Measurements from ENCODE around the gene LACTB.

The LACTB gene

DNA sequence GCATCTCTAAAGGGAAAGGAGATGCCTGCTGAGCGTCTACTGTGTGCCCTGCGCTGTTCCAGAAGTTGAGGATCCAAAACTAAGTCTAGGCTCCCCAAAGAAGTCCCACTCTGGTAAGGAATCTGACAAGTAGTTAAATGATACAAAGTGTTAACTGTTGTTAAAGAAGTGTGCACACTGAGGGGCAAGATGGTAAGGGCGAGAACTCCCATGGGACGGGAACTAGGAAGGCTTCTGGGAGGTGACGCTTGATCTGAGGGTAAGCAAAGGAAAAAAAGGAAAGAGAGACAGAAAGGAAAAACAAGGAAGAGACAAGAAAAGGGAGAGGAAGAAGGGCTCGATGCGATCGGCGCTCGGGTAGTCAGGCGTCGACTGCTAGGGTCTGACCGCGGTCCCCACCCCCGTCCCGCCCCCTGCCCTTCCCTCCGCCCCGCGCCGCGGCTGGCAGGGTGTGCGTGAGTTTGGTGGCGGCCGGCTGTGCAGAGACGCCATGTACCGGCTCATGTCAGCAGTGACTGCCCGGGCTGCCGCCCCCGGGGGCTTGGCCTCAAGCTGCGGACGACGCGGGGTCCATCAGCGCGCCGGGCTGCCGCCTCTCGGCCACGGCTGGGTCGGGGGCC, at the start of gene LACTB:
LACTB (plus strand) TSS at position 480 of the 620 bp plus-strand sequence; CDS start at position 491, 11 bp downstream.
- peak; percentile 50 to 61 for DNase-seq (ENCODE audit: low read depth in 2 of 2)

DNA sequence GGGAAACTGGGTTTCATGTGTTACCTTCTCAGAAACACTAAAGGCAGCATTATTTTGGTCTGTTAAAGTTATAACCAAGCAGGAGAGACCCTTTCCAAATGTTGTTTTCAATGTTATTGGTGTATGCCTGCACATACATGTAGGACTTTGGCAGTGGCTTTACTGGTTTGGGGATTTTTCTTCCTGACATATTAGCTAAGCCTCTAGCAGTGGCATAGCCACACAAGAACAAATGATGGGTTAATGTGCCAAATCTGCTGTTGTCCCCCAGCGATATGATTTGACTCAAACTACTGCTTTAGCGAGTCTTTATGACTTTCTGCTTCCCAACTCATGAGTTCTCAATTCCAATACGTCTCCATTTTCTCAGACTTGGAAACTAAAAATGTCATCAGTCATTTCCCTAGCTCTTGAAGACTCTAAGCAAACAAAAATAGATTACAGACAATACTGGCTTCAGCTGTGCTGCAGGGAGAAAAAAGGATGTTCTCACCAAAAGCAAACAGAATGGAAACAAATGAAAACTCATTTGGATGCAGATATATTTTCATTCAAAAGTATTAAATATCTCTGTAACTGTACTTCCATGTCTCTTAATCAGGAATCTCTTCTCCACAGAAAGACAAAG, 49.5 kb upstream of the LACTB start:
- no peak for DNase-seq (ENCODE audit: low read depth in 2 of 2)

DNA sequence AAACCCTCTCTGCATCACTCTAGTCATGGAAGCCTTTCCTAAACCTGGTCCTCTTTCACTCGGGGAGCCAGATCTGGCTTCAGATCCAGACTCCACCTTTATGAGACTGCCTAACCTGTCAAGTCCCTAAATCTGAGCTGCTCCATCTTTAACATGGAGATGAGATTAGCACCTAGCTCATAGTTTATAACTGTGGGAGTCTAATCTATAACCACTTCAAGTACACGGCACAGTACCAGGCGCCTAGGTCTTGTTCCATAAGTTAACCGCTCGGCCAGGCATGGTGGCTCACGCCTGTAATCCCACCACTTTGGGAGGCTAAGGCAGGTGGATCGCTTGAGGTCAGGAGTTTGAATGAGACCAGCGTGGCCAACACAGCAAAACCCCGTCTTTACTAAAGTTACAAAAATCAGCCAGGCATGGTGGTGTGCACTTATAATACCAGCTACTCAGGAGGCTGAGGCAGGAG, 48.8 kb upstream of the LACTB start:
- no peak for DNase-seq (ENCODE audit: low read depth in 2 of 2)

DNA sequence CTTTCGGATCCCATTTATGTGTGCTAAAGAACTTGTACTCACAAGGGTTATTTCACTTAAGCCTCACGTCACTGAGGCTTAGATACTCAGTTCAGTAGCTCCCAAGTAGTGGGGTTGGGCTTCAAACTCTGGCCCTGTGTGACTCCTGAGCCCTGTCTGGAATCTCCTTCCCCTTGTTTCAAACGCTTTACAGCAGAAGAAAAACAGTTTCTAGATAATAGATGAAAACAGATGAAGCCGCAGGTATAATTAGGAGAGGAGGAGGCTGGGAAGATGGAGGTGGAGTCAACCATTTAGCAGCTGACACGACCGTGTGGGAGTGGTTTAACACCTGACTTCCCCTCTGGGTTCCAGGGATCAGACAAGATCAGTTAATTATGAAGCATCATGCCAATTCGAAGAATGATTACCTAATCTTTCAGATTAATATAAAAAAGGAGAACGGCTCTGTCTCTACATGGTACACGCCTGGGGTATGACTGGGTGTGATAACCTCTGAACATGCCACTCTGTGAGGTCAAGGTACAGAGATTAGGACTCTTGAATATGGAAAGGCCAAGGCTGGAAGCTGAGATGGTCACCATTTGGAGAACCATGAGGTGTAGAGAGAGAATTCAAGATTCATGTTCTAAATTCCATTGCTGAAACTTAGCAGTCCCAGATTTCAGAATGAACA, 48.0 kb upstream of the LACTB start:
- DNase-seq (ENCODE audit: low read depth in 2 of 2): no peak

GRCh38 chr15:63075015-63075983, 46.4 kb upstream of the LACTB start:
- no peak for DNase-seq (ENCODE audit: low read depth in 2 of 2)

- no peak for DNase-seq (ENCODE audit: low read depth in 2 of 2)
Measured at GRCh38 chr15:63075984-63076713, 45.5 kb upstream of the LACTB start.

GRCh38 chr15:63076714-63077046, 45.0 kb upstream of the LACTB start:
- no peak for DNase-seq (ENCODE audit: low read depth in 2 of 2)

- no peak for DNase-seq (ENCODE audit: low read depth in 2 of 2)
Measured at GRCh38 chr15:63077952-63078351, 43.7 kb upstream of the LACTB start.

DNA sequence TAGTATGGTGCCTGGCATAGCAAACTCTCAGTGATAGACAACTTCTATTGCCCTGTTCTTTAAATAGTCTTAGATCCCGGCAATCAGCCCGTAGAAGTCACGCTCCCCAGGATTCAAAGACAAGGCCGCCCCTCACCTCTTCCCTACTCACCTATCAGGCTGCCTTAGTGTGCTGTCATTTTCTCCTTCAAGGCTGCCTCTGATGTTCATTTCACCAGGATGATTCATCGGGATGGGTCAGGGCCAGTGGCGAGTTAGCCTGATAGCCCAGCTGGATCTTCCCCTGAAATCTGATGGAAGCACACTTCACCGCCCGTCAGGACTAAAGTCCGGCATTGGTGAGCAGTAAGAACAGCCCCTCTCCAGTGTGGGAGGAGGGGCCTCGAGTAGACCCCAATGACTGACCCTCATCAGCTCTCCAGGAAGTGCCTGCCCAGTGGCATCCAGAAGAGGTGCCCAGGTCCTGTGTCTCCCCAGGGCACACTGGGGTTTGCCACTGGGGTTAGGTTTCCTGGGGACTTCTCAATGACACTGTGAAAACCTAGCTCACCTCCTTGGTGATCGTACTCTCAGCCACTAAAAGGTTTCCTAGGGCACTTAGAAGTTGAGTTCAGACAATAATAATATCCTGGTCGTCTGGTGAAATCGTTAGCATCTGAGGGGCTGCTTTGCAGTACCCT, 41.6 kb upstream of the LACTB start:
- no peak for DNase-seq (ENCODE audit: low read depth in 2 of 2)

DNA sequence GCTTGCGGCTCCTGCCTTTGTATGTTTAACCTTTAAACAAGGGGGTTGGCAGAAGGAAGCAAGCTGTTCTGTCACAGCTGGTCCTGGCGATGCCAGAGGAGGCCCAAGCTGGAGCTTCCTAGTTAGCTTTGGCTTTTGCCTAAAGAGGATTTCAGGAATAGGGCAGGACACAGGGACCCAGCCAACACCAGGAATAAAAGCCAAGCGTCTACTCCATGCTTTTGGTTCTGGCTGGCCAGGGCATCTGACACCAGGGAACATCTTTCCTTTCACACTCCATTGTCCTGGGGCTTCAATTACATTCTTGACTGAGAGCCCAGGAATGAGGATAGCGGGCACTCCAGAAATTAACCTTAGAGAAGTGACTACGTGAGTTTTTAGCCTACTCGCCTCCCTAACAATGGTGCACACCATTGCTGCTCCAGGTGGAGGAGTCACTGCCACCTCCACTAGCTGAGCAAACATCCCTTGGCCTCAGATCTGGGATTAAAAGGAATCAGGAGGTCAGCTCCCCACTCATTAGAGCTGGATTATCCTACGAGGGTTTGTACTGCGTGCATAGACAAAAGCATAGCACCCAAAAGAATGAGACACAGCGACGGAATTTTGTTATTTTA, 40.9 kb upstream of the LACTB start:
- DNase-seq (ENCODE audit: low read depth in 2 of 2): no peak

GRCh38 chr15:63082366-63082765, 39.3 kb upstream of the LACTB start:
- no peak for DNase-seq (ENCODE audit: low read depth in 2 of 2)

DNA sequence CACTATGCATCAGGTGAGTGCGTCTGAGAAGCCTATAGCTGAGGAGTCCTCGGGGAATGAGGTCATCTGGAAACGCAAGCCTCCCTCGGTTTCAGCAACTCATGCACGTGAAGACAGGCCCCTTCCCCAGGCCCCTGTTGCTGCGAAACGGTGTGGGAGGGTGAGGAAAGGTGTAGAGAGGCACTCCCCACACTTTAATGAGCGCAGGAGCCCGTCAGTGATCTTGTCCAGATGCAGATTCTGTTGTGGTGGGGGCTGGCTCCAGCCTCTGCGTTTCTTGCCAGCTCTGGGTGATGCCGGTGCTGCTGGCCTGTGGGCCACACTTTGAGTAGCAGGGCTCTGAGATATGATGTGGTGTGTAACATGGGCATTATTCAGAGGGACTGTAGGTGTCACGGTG, 38.6 kb upstream of the LACTB start:
- no peak for DNase-seq (ENCODE audit: low read depth in 2 of 2)

GRCh38 chr15:63083541-63083940, 38.1 kb upstream of the LACTB start:
- no peak for DNase-seq (ENCODE audit: low read depth in 2 of 2)

DNA sequence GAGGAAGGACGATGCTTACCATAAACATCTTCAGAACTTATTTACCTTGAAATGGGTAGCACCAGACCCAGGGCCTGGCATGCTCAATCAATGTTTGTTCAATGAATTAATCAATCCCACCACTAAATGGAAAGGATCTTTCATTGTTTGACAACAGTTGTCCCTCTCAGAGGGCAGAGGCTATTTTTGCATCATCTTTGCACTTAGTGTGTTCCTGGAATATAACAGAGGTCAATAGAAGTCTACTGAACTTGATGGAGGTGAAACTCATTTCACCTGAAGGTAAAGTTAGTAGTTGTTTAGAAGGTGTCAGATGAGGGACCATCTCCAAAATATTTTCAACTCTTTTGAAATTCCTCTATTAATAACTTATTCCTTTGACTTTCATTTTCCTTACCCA, 36.9 kb upstream of the LACTB start:
- DNase-seq (ENCODE audit: low read depth in 2 of 2): no peak

GRCh38 chr15:63085289-63085688, 36.4 kb upstream of the LACTB start:
- DNase-seq (ENCODE audit: low read depth in 2 of 2): no peak

DNA sequence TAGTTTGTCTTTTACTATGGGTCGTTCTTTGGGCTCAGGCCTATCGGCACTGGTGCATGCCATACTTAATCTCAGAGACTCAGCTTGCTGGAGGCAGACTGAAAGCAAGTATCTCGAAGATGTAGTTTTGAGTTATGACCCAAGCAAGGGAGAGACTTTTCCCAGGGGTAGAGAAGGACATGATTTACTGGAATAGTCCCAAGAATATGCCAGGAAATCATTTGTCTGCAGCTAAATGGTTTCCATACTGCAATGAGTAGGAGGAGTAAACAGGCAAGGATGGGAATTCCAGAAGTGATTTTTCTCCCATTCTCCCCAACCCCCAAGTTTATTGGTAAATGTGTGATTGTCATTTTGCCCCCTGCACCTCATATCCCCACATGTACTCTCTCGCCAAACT, 35.4 kb upstream of the LACTB start:
- DNase-seq (ENCODE audit: low read depth in 2 of 2): no peak

DNA sequence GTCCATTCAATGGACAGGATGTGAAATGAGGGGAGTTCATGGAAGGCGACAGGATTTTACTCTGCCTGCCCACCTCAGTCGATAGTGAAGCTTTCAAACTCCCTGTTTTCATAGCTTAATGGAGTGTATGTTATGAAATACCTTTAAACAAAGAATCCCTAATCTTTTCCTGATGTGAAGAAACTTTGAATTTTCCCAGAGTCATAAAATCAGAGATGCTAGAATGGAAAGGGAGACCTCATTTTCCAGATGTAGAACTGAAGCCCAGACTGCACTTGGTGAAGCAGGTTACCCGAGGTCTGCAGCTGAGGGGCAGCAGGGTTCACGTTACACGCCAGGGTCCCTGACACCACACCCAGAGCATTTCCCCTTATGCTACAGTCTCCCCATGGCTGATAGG, 34.7 kb upstream of the LACTB start:
- no peak for DNase-seq (ENCODE audit: low read depth in 2 of 2)

DNA sequence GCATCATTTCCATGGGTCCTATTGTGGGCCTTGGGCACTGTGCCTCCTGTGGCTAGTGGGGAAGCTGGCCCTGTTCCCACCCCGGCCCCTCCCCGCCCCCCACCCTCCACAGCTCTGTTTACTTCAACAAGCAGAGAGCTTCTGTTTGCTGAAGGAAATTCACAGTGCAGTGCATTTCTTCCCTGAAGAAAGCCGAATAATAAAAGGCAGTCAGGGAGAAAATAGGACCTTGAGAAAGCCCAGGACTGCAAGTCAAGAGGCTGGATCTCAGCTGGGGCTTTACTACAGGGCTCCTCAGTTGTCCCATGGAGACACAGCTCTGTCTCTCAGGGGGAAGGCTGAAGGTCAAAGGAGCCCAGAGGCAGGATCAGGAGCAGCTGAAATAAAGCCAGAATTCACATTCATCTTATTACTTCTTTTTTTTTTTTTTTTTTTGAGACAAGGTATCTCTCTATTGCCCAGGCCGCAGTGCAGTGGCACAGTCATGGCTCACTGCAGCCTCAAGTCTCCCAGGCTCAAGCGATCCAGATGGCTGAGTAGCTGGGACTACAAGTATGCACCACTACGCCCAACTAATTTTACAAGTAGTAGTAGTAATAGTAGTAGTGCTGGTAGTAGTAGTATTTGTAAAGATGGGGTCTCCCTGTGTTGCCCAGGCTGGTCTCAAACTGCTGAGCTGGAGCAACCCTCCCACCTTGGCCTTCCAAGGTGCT, 33.0 kb upstream of the LACTB start:
- no peak for DNase-seq (ENCODE audit: low read depth in 2 of 2)

DNA sequence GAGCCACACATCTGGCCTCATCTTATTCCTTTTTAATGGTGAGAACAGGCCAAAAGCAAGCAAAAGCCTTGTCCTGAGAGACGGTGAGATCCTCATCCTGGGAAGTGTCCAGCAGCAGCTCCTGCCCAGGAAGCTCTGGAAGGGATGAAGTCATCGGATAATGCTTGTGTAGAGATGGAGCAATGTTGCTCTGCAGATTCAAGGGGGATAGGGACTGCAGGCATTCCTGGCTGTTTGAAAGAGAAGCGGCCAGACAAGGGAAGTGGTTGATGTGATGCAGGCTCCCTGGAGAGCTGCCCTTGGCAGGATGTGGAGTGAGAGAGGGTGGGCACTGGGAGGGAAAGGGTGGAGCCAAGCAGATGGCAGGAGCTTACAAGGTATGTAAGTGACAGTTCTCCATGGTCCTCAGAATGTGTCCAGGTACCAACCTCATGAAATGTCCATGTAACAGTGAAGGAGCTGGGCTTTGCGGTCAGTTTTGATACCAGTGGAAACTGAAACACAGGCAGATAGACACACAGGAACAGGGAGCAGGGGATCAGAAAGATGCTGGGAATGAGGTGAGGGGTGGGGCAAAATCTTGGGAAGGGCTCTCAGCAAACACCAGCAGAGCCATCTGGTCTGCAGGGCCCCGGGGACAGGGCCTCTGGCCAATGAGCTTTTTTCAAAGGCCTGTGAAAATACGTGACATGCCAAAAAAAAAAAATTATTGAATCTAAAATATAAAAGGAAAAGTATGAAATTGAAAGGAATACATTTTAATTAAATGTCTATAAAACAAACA, 32.2 kb upstream of the LACTB start:
- no peak for DNase-seq (ENCODE audit: low read depth in 2 of 2)
